Panc1 (cell line): ENCODE results near the gene EARS2.

Experiments used
- POLR2AphosphoS5 ChIP-seq: IDR thresholded peaks from 2 replicates; pipeline ENCODE4 v1.6.1; 2012; ENCODE audit warnings: mild to moderate bottlenecking, low read depth, low read length, moderate library complexity
- TCF7L2 ChIP-seq: IDR thresholded peaks from 2 replicates; pipeline ENCODE4 v1.6.1; 2011; ENCODE audit warnings: mild to moderate bottlenecking, low read depth, low read length, inconsistent platforms
- TF ChIP-seq, protein P1 (sequence below): fragments of 450-650 bp; IDR thresholded peaks from 2 replicates; pipeline ENCODE4 v1.5.1; 2017; ENCODE audit warnings: mild to moderate bottlenecking
- TF ChIP-seq, protein P2 (sequence below), 2 experiments: IDR thresholded peaks; 2 replicates each; pipeline ENCODE4 v1.6.1; 2011 to 2012; ENCODE audit warnings: low read depth in 2 of 2, control low read depth in 1 of 2, low read length in 1 of 2, mild to moderate bottlenecking in 1 of 2, moderate library complexity in 1 of 2; ENCODE audit not compliant: insufficient read depth in 1 of 2

DNA sequence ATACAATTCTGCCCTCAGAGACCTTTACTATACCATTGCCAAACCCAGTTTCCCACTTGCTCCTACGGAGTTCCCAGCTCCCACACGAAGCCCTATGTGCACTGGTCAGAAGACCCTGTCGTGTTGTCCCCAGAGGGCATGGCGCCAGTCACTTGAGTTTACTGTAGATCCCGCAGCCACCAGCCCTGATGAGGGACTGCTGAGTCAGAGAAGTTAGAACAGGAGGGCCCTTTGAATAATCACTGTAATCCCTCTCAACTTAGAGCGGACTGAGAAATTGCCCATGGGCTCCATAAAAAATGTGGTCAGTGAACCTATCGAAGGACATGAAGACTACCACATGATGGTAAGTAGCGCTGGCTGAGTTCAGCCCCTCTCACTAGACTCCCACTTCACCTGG is 9.6 kb upstream of the EARS2 start:
- TF ChIP-seq, protein P1, sequence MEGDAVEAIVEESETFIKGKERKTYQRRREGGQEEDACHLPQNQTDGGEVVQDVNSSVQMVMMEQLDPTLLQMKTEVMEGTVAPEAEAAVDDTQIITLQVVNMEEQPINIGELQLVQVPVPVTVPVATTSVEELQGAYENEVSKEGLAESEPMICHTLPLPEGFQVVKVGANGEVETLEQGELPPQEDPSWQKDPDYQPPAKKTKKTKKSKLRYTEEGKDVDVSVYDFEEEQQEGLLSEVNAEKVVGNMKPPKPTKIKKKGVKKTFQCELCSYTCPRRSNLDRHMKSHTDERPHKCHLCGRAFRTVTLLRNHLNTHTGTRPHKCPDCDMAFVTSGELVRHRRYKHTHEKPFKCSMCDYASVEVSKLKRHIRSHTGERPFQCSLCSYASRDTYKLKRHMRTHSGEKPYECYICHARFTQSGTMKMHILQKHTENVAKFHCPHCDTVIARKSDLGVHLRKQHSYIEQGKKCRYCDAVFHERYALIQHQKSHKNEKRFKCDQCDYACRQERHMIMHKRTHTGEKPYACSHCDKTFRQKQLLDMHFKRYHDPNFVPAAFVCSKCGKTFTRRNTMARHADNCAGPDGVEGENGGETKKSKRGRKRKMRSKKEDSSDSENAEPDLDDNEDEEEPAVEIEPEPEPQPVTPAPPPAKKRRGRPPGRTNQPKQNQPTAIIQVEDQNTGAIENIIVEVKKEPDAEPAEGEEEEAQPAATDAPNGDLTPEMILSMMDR, result no peak
- TF ChIP-seq POLR2AphosphoS5 (no peak), TCF7L2 (no peak)
- TF ChIP-seq, protein P2, sequence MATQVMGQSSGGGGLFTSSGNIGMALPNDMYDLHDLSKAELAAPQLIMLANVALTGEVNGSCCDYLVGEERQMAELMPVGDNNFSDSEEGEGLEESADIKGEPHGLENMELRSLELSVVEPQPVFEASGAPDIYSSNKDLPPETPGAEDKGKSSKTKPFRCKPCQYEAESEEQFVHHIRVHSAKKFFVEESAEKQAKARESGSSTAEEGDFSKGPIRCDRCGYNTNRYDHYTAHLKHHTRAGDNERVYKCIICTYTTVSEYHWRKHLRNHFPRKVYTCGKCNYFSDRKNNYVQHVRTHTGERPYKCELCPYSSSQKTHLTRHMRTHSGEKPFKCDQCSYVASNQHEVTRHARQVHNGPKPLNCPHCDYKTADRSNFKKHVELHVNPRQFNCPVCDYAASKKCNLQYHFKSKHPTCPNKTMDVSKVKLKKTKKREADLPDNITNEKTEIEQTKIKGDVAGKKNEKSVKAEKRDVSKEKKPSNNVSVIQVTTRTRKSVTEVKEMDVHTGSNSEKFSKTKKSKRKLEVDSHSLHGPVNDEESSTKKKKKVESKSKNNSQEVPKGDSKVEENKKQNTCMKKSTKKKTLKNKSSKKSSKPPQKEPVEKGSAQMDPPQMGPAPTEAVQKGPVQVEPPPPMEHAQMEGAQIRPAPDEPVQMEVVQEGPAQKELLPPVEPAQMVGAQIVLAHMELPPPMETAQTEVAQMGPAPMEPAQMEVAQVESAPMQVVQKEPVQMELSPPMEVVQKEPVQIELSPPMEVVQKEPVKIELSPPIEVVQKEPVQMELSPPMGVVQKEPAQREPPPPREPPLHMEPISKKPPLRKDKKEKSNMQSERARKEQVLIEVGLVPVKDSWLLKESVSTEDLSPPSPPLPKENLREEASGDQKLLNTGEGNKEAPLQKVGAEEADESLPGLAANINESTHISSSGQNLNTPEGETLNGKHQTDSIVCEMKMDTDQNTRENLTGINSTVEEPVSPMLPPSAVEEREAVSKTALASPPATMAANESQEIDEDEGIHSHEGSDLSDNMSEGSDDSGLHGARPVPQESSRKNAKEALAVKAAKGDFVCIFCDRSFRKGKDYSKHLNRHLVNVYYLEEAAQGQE (IDR thresholded peaks at IDR 0.05; ENCODE audit: insufficient read depth in 1 of 2, low read depth in 2 of 2, low read length in 1 of 2), result no peak
